ENCODE measurements around the gene DNM3. TPM values are rescaled to one million over a fixed set of nuclear protein-coding genes. Genes with fewer than 3 reads are reported as not detected.

Gene DNM3
- total and polyA plus RNA-seq, 5 donors from 2014 or later, result 0.76 to 5.5 (median 1.6) TPM

GRCh38 chr1:172397633-172398032 lies 556.3 kb downstream of the DNM3 start:
- ATAC-seq (ENCODE audit: low read depth in 2 of 2), result no peak
- Histone ChIP-seq H3K9me3 (ENCODE audit: control insufficient read depth in 2 of 2, low read length in 2 of 2) (no peaks in the 10 kb centered on the region), H3K27me3 (ENCODE audit: control insufficient read depth, insufficient read depth, low read length) (no peaks in the 10 kb centered on the region), H3K4me1 (ENCODE audit: control insufficient read depth, insufficient read depth, low read length, poor library complexity, severe bottlenecking) (peaks cover 32% of the 10 kb centered on the region), H3K27ac (ENCODE audit: insufficient read depth, low read length, poor library complexity, severe bottlenecking) (peak overlapping the region; percentile 49), H3K4me3 (ENCODE audit: low read depth, low read length) (no peak overlapping the region), H3K36me3 (ENCODE audit: control insufficient read depth, insufficient read depth, low read length) (no peaks in the 10 kb centered on the region)
- Mint-ChIP-seq H3K27ac (peak overlapping the region in 1 of 3 donors; percentile 74), H3K27me3 (no peaks in the 10 kb centered on the region), H3K4me1 (peaks cover 32 to 84% (median 62%) of the 10 kb centered on the region in 4 donors), H3K36me3 (no peaks in the 10 kb centered on the region), H3K9me3 (no peaks in the 10 kb centered on the region), H3K4me3 (no peak overlapping the region)
- no peak for DNase-seq

GRCh38 chr1:172398193-172398592 lies 556.9 kb downstream of the DNM3 start:
- Mint-ChIP-seq H3K36me3 (no peaks in the 10 kb centered on the region), H3K4me1 (peaks cover 32 to 78% (median 59%) of the 10 kb centered on the region in 4 donors), H3K4me3 (no peak overlapping the region), H3K9me3 (no peaks in the 10 kb centered on the region), H3K27me3 (no peaks in the 10 kb centered on the region), H3K27ac (peak overlapping the region in 2 of 3 donors; percentile 42 to 65)
- Histone ChIP-seq H3K9me3 (ENCODE audit: control insufficient read depth in 2 of 2, low read length in 2 of 2) (no peaks in the 10 kb centered on the region), H3K27me3 (ENCODE audit: control insufficient read depth, insufficient read depth, low read length) (no peaks in the 10 kb centered on the region), H3K27ac (ENCODE audit: insufficient read depth, low read length, poor library complexity, severe bottlenecking) (peak overlapping the region; percentile 49), H3K4me3 (ENCODE audit: low read depth, low read length) (no peak overlapping the region), H3K36me3 (ENCODE audit: control insufficient read depth, insufficient read depth, low read length) (no peaks in the 10 kb centered on the region), H3K4me1 (ENCODE audit: control insufficient read depth, insufficient read depth, low read length, poor library complexity, severe bottlenecking) (peaks cover 32% of the 10 kb centered on the region)
- no peak for ATAC-seq (ENCODE audit: low read depth in 2 of 2)
- no peak for DNase-seq

GRCh38 chr1:172398970-172399755 lies 557.9 kb downstream of the DNM3 start:
- Histone ChIP-seq H3K4me1 (ENCODE audit: control insufficient read depth, insufficient read depth, low read length, poor library complexity, severe bottlenecking) (peaks cover 28% of the 10 kb centered on the region), H3K27ac (ENCODE audit: insufficient read depth, low read length, poor library complexity, severe bottlenecking) (no peak overlapping the region), H3K27me3 (ENCODE audit: control insufficient read depth, insufficient read depth, low read length) (no peaks in the 10 kb centered on the region), H3K4me3 (ENCODE audit: low read depth, low read length) (peak overlapping the region; percentile 78), H3K9me3 (ENCODE audit: control insufficient read depth in 2 of 2, low read length in 2 of 2) (no peaks in the 10 kb centered on the region), H3K36me3 (ENCODE audit: control insufficient read depth, insufficient read depth, low read length) (no peaks in the 10 kb centered on the region)
- H3K27ac Mint-ChIP-seq, result peak overlapping the region; percentile 42 to 97 (median 89)
- peaks cover 27 to 68% (median 50%) of the 10 kb centered on the region in 4 donors for H3K4me1 Mint-ChIP-seq
- H3K4me3 Mint-ChIP-seq, result peak overlapping the region; percentile 5 to 84 (median 74)
- H3K9me3 Mint-ChIP-seq, result no peaks in the 10 kb centered on the region
- no peaks in the 10 kb centered on the region for H3K36me3 Mint-ChIP-seq
- DNase-seq (peak in 2 of 3 donors; percentile 63 to 71), ATAC-seq (ENCODE audit: low read depth in 2 of 2) (peak; percentile 62 to 66)
- no peaks in the 10 kb centered on the region for H3K27me3 Mint-ChIP-seq

DNA sequence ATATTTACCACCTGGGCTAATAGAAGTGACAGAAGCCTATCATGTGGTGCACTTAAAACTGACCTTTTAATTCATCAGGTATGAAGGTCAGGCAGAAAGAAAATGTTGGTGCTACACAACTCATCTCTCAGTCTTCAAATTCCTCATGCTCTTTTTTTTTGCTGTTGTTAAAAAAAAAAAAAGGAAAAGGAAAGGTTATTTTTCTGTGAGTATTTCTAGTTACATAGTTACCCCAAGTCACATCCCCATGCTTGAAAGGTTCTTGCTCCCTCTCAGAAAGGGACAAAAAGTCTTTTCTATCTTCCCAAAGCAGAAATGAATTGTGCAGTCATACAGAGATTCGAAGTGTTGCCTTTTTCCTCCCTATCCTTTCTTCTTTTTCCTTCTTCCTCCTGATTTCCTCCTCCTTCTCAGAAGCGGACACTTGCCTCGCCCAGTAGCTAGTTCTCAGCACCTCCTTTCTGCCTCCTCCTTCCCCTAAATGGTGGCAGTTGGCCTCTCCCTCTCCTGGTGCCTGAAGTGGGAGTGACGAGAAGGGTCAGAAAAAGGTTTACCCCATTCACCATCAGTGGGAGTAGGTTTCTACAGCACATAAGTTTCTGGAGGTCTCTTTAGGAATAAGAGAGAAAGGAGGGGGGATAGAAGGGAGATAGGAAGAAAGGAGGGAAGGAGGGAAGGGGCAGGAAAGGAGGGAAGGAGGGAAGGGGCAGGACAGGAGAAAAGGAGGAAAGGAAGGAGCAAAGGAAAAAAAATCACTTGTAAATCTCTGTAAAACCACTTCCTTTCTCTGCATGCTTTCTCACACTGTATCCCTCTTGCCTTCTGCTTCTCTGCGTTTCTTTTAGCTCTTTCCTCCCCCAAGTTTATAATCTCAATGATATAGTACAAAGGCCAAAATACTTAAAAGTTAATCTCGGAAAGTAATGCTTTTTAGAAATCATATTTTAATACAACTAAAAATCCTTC lies 558.7 kb downstream of the DNM3 start:
- H3K4me3 Mint-ChIP-seq, result peak overlapping the region in 2 of 4 donors; percentile 15 to 71
- H3K27me3 Mint-ChIP-seq, result no peaks in the 10 kb centered on the region
- Histone ChIP-seq H3K27me3 (ENCODE audit: control insufficient read depth, insufficient read depth, low read length) (no peaks in the 10 kb centered on the region), H3K4me3 (ENCODE audit: low read depth, low read length) (peak overlapping the region; percentile 78), H3K9me3 (ENCODE audit: control insufficient read depth in 2 of 2, low read length in 2 of 2) (no peaks in the 10 kb centered on the region), H3K4me1 (ENCODE audit: control insufficient read depth, insufficient read depth, low read length, poor library complexity, severe bottlenecking) (peaks cover 21% of the 10 kb centered on the region), H3K36me3 (ENCODE audit: control insufficient read depth, insufficient read depth, low read length) (no peaks in the 10 kb centered on the region), H3K27ac (ENCODE audit: insufficient read depth, low read length, poor library complexity, severe bottlenecking) (no peak overlapping the region)
- DNase-seq, result no peak
- H3K9me3 Mint-ChIP-seq, result no peaks in the 10 kb centered on the region
- ATAC-seq (ENCODE audit: low read depth in 2 of 2), result no peak
- H3K4me1 Mint-ChIP-seq, result peaks cover 18 to 60% (median 41%) of the 10 kb centered on the region in 4 donors
- H3K36me3 Mint-ChIP-seq, result no peaks in the 10 kb centered on the region
- H3K27ac Mint-ChIP-seq, result peak overlapping the region; percentile 42 to 97 (median 70)

DNA sequence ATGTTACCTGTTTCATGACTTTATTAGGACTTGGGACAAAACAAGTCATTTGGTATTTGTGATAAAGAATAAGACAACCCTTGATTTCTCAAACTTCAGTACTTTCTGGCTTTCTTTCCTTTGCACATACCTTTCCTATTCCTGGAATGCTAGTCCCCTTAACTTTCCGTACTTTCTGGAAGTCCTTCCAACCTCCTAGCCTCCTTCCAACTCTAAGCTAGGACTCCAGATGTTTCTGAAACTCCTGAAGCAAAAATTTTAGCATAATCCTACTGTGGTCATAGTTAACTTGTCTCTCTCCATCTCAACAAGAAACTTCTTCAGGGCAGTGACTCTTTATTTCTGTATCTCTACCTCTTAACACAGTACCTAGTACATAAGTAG lies 559.4 kb downstream of the DNM3 start:
- H3K9me3 Mint-ChIP-seq, result no peaks in the 10 kb centered on the region
- no peak overlapping the region for H3K27ac ChIP-seq (ENCODE audit: insufficient read depth, low read length, poor library complexity, severe bottlenecking)
- H3K36me3 ChIP-seq (ENCODE audit: control insufficient read depth, insufficient read depth, low read length), result no peaks in the 10 kb centered on the region
- no peaks in the 10 kb centered on the region for H3K9me3 ChIP-seq (ENCODE audit: control insufficient read depth in 2 of 2, low read length in 2 of 2)
- peaks cover 18 to 53% (median 37%) of the 10 kb centered on the region in 4 donors for H3K4me1 Mint-ChIP-seq
- H3K36me3 Mint-ChIP-seq, result no peaks in the 10 kb centered on the region
- H3K4me1 ChIP-seq (ENCODE audit: control insufficient read depth, insufficient read depth, low read length, poor library complexity, severe bottlenecking), result peaks cover 16% of the 10 kb centered on the region
- H3K27me3 ChIP-seq (ENCODE audit: control insufficient read depth, insufficient read depth, low read length), result no peaks in the 10 kb centered on the region
- H3K27me3 Mint-ChIP-seq, result no peaks in the 10 kb centered on the region
- no peak overlapping the region for H3K4me3 Mint-ChIP-seq
- ATAC-seq (ENCODE audit: low read depth in 2 of 2), result no peak
- DNase-seq, result no peak
- H3K4me3 ChIP-seq (ENCODE audit: low read depth, low read length), result no peak overlapping the region
- H3K27ac Mint-ChIP-seq, result peak overlapping the region in 2 of 3 donors; percentile 2 to 40

DNA sequence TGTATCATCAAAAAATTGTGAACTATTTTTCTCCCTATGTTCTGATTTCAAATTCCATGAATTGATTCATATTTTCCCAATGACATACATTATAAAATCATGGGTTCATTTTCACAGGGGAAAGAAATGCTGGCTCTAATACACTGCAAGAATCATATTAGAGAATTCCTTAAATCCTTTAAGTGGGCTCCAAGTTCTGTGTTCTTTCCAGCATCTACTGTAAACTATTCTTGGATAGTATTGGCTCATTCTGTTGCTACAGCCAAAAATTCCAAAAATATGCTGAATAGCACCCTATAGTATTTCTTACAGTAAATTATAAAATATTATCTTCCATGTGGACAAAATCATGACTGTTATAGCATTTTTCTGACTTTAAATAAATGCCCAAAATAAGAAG lies 560.2 kb downstream of the DNM3 start:
- Mint-ChIP-seq H3K27me3 (no peaks in the 10 kb centered on the region), H3K4me1 (peaks cover 18 to 46% (median 32%) of the 10 kb centered on the region in 4 donors), H3K36me3 (no peaks in the 10 kb centered on the region), H3K27ac (no peak overlapping the region), H3K9me3 (no peaks in the 10 kb centered on the region), H3K4me3 (no peak overlapping the region)
- ATAC-seq (ENCODE audit: low read depth in 2 of 2) (no peak), DNase-seq (no peak)
- Histone ChIP-seq H3K27me3 (ENCODE audit: control insufficient read depth, insufficient read depth, low read length) (no peaks in the 10 kb centered on the region), H3K36me3 (ENCODE audit: control insufficient read depth, insufficient read depth, low read length) (no peaks in the 10 kb centered on the region), H3K4me3 (ENCODE audit: low read depth, low read length) (no peak overlapping the region), H3K4me1 (ENCODE audit: control insufficient read depth, insufficient read depth, low read length, poor library complexity, severe bottlenecking) (peaks cover 16% of the 10 kb centered on the region), H3K9me3 (ENCODE audit: control insufficient read depth in 2 of 2, low read length in 2 of 2) (no peaks in the 10 kb centered on the region), H3K27ac (ENCODE audit: insufficient read depth, low read length, poor library complexity, severe bottlenecking) (no peak overlapping the region)

DNA sequence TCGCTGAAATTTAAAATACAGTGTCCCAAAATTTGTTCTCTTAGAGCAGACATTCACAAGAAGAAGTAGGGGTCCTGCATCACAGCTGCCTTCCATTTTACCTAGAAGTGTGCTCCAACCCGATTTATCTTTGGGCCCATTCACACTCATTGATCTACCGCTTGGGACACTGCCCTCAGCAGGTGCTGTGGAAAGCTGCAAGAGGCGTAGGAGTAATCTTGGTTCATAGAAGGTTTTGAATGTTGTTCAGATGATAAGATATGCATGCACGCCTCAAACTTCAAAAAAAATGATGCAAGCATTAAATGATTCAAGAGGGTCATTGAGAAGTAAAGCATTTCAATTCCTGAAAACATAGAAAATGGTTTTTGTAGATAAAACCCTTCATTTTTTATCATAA lies 560.6 kb downstream of the DNM3 start:
- H3K27me3 Mint-ChIP-seq, result no peaks in the 10 kb centered on the region
- H3K4me1 Mint-ChIP-seq, result peaks cover 18 to 45% (median 31%) of the 10 kb centered on the region in 4 donors
- H3K9me3 Mint-ChIP-seq, result no peaks in the 10 kb centered on the region
- Histone ChIP-seq H3K4me3 (ENCODE audit: low read depth, low read length) (no peak overlapping the region), H3K27me3 (ENCODE audit: control insufficient read depth, insufficient read depth, low read length) (no peaks in the 10 kb centered on the region), H3K9me3 (ENCODE audit: control insufficient read depth in 2 of 2, low read length in 2 of 2) (no peaks in the 10 kb centered on the region), H3K27ac (ENCODE audit: insufficient read depth, low read length, poor library complexity, severe bottlenecking) (no peak overlapping the region), H3K36me3 (ENCODE audit: control insufficient read depth, insufficient read depth, low read length) (no peaks in the 10 kb centered on the region), H3K4me1 (ENCODE audit: control insufficient read depth, insufficient read depth, low read length, poor library complexity, severe bottlenecking) (peaks cover 16% of the 10 kb centered on the region)
- no peak overlapping the region for H3K27ac Mint-ChIP-seq
- H3K4me3 Mint-ChIP-seq, result no peak overlapping the region
- no peaks in the 10 kb centered on the region for H3K36me3 Mint-ChIP-seq
- ATAC-seq (ENCODE audit: low read depth in 2 of 2) (no peak), DNase-seq (peak in 1 of 3 donors; percentile 33)
